Uterus (tissue), 4 donors: Measurements from ENCODE around the gene PTPMT1. TPM values are rescaled to one million over a fixed set of nuclear protein-coding genes. Genes with fewer than 3 reads are reported as not detected.
"Not testable (repeated sequence)": the region's sequence is repeated elsewhere in the genome, so short reads cannot be mapped to it uniquely, and the experiment has no call there.

Source experiments
- DNase-seq, 2 donors: peaks; one replicate each; pipeline ENCODE4 v3.0.0-alpha.2; 2019 to 2020
- H3K27ac ChIP-seq, 2 donors: fragments of 200-600 bp; sonication (generic); 1 replicate in 1 of 2; 2 replicates in 1 of 2; pipeline ENCODE4 v1.5.1; 2016 to 2018
- H3K27me3 ChIP-seq, 2 donors: fragments of 200-600 bp; sonication (generic); one replicate each; pipeline ENCODE4 v1.5.1; 2018 to 2019; ENCODE audit warnings: control low read depth in 1 of 2
- H3K36me3 ChIP-seq, 2 donors: fragments of 200-600 bp; sonication (generic); one replicate each; pipeline ENCODE4 v1.5.1; 2019; ENCODE audit warnings: control low read depth in 1 of 2
- H3K4me1 ChIP-seq, 2 donors: fragments of 200-600 bp; sonication (generic); one replicate each; pipeline ENCODE4 v1.5.1; 2018 to 2019; ENCODE audit warnings: control low read depth in 1 of 2
- H3K4me3 ChIP-seq, 2 donors: fragments of 200-600 bp; sonication (generic); 1 replicate in 1 of 2; 2 replicates in 1 of 2; pipeline ENCODE4 v1.5.1; 2018 to 2019; ENCODE audit warnings: mild to moderate bottlenecking in 1 of 2
- H3K9me3 ChIP-seq, 2 donors: fragments of 200-600 bp; sonication (generic); one replicate each; pipeline ENCODE4 v1.5.1; 2019; ENCODE audit warnings: control low read depth in 1 of 2
- CTCF ChIP-seq, 4 experiments: fragments of 200-600 bp in 2 of 4; fragments of 450-650 bp in 2 of 4; sonication (generic) in 2 of 4; IDR thresholded peaks; one replicate each; pipeline ENCODE4 v1.5.1; 2016 to 2019; ENCODE audit warnings: antibody characterized with exemption in 4 of 4, mild to moderate bottlenecking in 2 of 4, moderate library complexity in 1 of 4
- POLR2A ChIP-seq, 2 donors: fragments of 450-650 bp; IDR thresholded peaks; one replicate each; pipeline ENCODE4 v1.6.1; 2016; ENCODE audit warnings: antibody characterized with exemption in 2 of 2, mild to moderate bottlenecking in 1 of 2, moderate library complexity in 1 of 2
- intact Hi-C: fragments of 100-400 bp; cut with DNase I; formaldehyde crosslinking; loops from one replicate; pipeline ENCODE4 v1.15.1; 2023; ENCODE audit warnings: low total_unique reads
- total RNA-seq, 4 donors: library from RNA; depleted of rRNA in 3 of 4; stranded (reverse); fragments of >200 nt in 3 of 4; gene quantifications; one replicate each; pipeline versions ENCODE4 v1.1.0 to v1.2.4, GENCODE V29; 2014 to 2023
- donor health status: DM: yes; HTN: yes; CAD: no.

PTPMT1 gene
- total RNA-seq, 4 donors from 2014 or later: 28.5 to 74.4 (median 48.7) TPM

- H3K27me3 ChIP-seq: no peaks in the 10 kb centered on the region
- intact Hi-C loops: no loop called here
- no peaks in the 10 kb centered on the region for H3K9me3 ChIP-seq
- no peaks in the 10 kb centered on the region for H3K36me3 ChIP-seq
- H3K4me3 ChIP-seq: peak overlapping the region; percentile 77 to 94
- peak overlapping the region; percentile 91 to 93 for H3K27ac ChIP-seq
- DNase-seq: no peak
- TF ChIP-seq CTCF (IDR thresholded peaks at IDR 0.05) (no peak), POLR2A (IDR thresholded peaks at IDR 0.05) (no peak)
- peaks cover 0 to 9% of the 10 kb centered on the region in 2 donors for H3K4me1 ChIP-seq
Observed at GRCh38 chr11:47553406-47553743, 12.0 kb upstream of the PTPMT1 start.

GRCh38 chr11:47557004-47557403, 8.4 kb upstream of the PTPMT1 start:
- H3K36me3 ChIP-seq, H3K27ac ChIP-seq, intact Hi-C loops, DNase-seq, H3K4me1 ChIP-seq, H3K9me3 ChIP-seq, H3K27me3 ChIP-seq, H3K4me3 ChIP-seq: not testable (repeated sequence)

- no peak for DNase-seq
- Histone ChIP-seq H3K9me3 (no peaks in the 10 kb centered on the region), H3K27me3 (no peaks in the 10 kb centered on the region), H3K27ac (no peak overlapping the region), H3K36me3 (no peaks in the 10 kb centered on the region), H3K4me3 (no peak overlapping the region), H3K4me1 (peaks cover 0 to 4% of the 10 kb centered on the region in 2 donors)
- intact Hi-C loops: no loop called here
- no peak for TF ChIP-seq CTCF (IDR thresholded peaks at IDR 0.05)
- no peak for TF ChIP-seq POLR2A (IDR thresholded peaks at IDR 0.05)
Observed at GRCh38 chr11:47558695-47559094, 6.7 kb upstream of the PTPMT1 start.

- DNase-seq: no peak
- peaks cover 5% of the 10 kb centered on the region in 2 donors for H3K4me1 ChIP-seq
- no peak for TF ChIP-seq POLR2A (IDR thresholded peaks at IDR 0.05)
- TF ChIP-seq CTCF (IDR thresholded peaks at IDR 0.05): no peak
Observed at GRCh38 chr11:47560426-47560825, 5.0 kb upstream of the PTPMT1 start.

GRCh38 chr11:47562393-47562792, 3.0 kb upstream of the PTPMT1 start:
- H3K27me3 ChIP-seq, DNase-seq, intact Hi-C loops: not testable (repeated sequence)

More at GRCh38 chr11:47560426-47560825, 5.0 kb upstream of the PTPMT1 start:
- Histone ChIP-seq H3K9me3 (no peaks in the 10 kb centered on the region), H3K27me3 (no peaks in the 10 kb centered on the region), H3K4me3 (no peak overlapping the region), H3K36me3 (no peaks in the 10 kb centered on the region), H3K27ac (no peak overlapping the region)
- intact Hi-C loops: no loop called here

GRCh38 chr11:47564366-47564765, 1.0 kb upstream of the PTPMT1 start:
- H3K36me3 ChIP-seq, DNase-seq, H3K9me3 ChIP-seq, H3K27ac ChIP-seq, H3K27me3 ChIP-seq, intact Hi-C loops, H3K4me1 ChIP-seq, H3K4me3 ChIP-seq: not testable (repeated sequence)

More at GRCh38 chr11:47562393-47562792, 3.0 kb upstream of the PTPMT1 start:
- H3K9me3 ChIP-seq, H3K36me3 ChIP-seq, H3K4me1 ChIP-seq, H3K4me3 ChIP-seq, H3K27ac ChIP-seq: not testable (repeated sequence)

- intact Hi-C loops: no loop called here
- Histone ChIP-seq H3K9me3 (no peaks in the 10 kb centered on the region), H3K4me1 (peaks cover 5% of the 10 kb centered on the region in 2 donors), H3K27ac (peak overlapping the region; percentile 84 to 88), H3K4me3 (peak overlapping the region; percentile 70 to 93), H3K27me3 (no peaks in the 10 kb centered on the region), H3K36me3 (no peaks in the 10 kb centered on the region)
- DNase-seq: no peak
- TF ChIP-seq CTCF (IDR thresholded peaks at IDR 0.05): no peak
- TF ChIP-seq POLR2A (IDR thresholded peaks at IDR 0.05): no peak
Observed at GRCh38 chr11:47564933-47565339, 463 bp upstream of the PTPMT1 start.
